Neuronal stem cell (in vitro differentiated cells): ENCODE results near the gene SRPRA.
"Not testable (repeated sequence)": the region's sequence is repeated elsewhere in the genome, so short reads cannot be mapped to it uniquely, and the experiment has no call there.

Source experiments
- DNase-seq: peaks from one replicate; pipeline ENCODE4 v3.0.0-alpha.2; 2013; ENCODE audit warnings: low spot score
- H2AFZ ChIP-seq: one replicate; pipeline ENCODE4 v1.6.1; 2013; ENCODE audit warnings: mild to moderate bottlenecking, low read length, inconsistent platforms
- H2AK5ac ChIP-seq: 2 replicates; pipeline ENCODE4 v1.6.1; 2013; ENCODE audit warnings: low read depth, mild to moderate bottlenecking, inconsistent platforms, low read length, moderate library complexity, mixed read lengths
- H2BK120ac ChIP-seq: 2 replicates; pipeline ENCODE4 v1.6.1; 2013; ENCODE audit warnings: low read depth, mild to moderate bottlenecking, inconsistent platforms, low read length, moderate library complexity, mixed read lengths
- H2BK12ac ChIP-seq: one replicate; pipeline ENCODE4 v1.6.1; 2013; ENCODE audit warnings: low read length, inconsistent platforms
- H2BK15ac ChIP-seq: 2 replicates; pipeline ENCODE4 v1.6.1; 2013; ENCODE audit warnings: mild to moderate bottlenecking, low read length, inconsistent platforms, mixed read lengths
- H2BK5ac ChIP-seq: one replicate; pipeline ENCODE4 v1.6.1; 2013; ENCODE audit warnings: inconsistent platforms, mild to moderate bottlenecking, low read length, moderate library complexity
- H3K14ac ChIP-seq: one replicate; pipeline ENCODE4 v1.6.1; 2013; ENCODE audit warnings: low read length, inconsistent platforms
- H3K18ac ChIP-seq: 2 replicates; pipeline ENCODE4 v1.6.1; 2013; ENCODE audit warnings: low read length, inconsistent platforms
- H3K23ac ChIP-seq: 2 replicates; pipeline ENCODE4 v1.6.1; 2013; ENCODE audit warnings: low read depth, mild to moderate bottlenecking, mixed read lengths, low read length, inconsistent platforms; ENCODE audit not compliant: poor library complexity
- H3K27ac ChIP-seq: replicated peaks from 3 replicates; pipeline ENCODE4 v1.5.1; 2013; ENCODE audit warnings: low read length, inconsistent platforms
- H3K27me3 ChIP-seq, 3 experiments: 2 replicates each; pipeline ENCODE4 v1.6.1; 2013; ENCODE audit warnings: low read length in 3 of 3, mild to moderate bottlenecking in 2 of 3, inconsistent platforms in 1 of 3, low read depth in 1 of 3, mixed read lengths in 1 of 3, moderate library complexity in 1 of 3; ENCODE audit not compliant: control insufficient read depth in 3 of 3, insufficient read depth in 3 of 3
- H3K36me3 ChIP-seq, 2 donors: replicated peaks in 1 of 2; 2 replicates each; pipeline ENCODE4 v1.6.1; 2013; ENCODE audit warnings: low read length in 2 of 2; ENCODE audit not compliant: control insufficient read depth in 2 of 2, insufficient read depth in 2 of 2
- H3K4ac ChIP-seq: 2 replicates; pipeline ENCODE4 v1.6.1; 2013; ENCODE audit warnings: inconsistent platforms, mild to moderate bottlenecking, low read length, moderate library complexity
- H3K4me1 ChIP-seq, 2 donors: 1 replicate in 1 of 2; 2 replicates in 1 of 2; pipeline ENCODE4 v1.6.1; 2013; ENCODE audit warnings: low read length in 2 of 2, low read depth in 1 of 2; ENCODE audit not compliant: control insufficient read depth in 2 of 2, insufficient read depth in 1 of 2
- H3K4me2 ChIP-seq: one replicate; pipeline ENCODE4 v1.6.1; 2013; ENCODE audit warnings: mild to moderate bottlenecking, low read length, inconsistent platforms; ENCODE audit not compliant: insufficient read depth, poor library complexity, severe bottlenecking
- H3K4me3 ChIP-seq, 2 donors: 2 replicates each; pipeline ENCODE4 v1.5.1; 2013; ENCODE audit warnings: low read length in 2 of 2, mild to moderate bottlenecking in 2 of 2, inconsistent platforms in 1 of 2, moderate library complexity in 1 of 2
- H3K79me1 ChIP-seq: one replicate; pipeline ENCODE4 v1.6.1; 2013; ENCODE audit warnings: low read depth, mild to moderate bottlenecking, inconsistent platforms, low read length, moderate library complexity
- H3K9ac ChIP-seq: one replicate; pipeline ENCODE4 v1.6.1; 2013; ENCODE audit warnings: mild to moderate bottlenecking, low read depth, low read length, inconsistent platforms; ENCODE audit not compliant: poor library complexity
- H3K9me3 ChIP-seq, 2 donors: replicated peaks in 1 of 2; 2 replicates each; pipeline versions ENCODE3 to v1.6.1; 2013; ENCODE audit warnings: low read length in 2 of 2, mild to moderate bottlenecking in 2 of 2, inconsistent platforms in 1 of 2, low read depth in 1 of 2, mixed read lengths in 1 of 2, moderate library complexity in 1 of 2; ENCODE audit not compliant: control insufficient read depth in 2 of 2, insufficient read depth in 1 of 2
- H4K8ac ChIP-seq: one replicate; pipeline ENCODE4 v1.6.1; 2013; ENCODE audit warnings: low read depth, mild to moderate bottlenecking, inconsistent platforms, low read length, moderate library complexity
- H4K91ac ChIP-seq: one replicate; pipeline ENCODE4 v1.6.1; 2013; ENCODE audit warnings: low read length, low read depth, mild to moderate bottlenecking, inconsistent platforms; ENCODE audit not compliant: poor library complexity
- WGBS, 2 donors: extraction: QIAGEN DNeasy Blood & Tissue Kit; methylation state at CpG; one replicate each; pipeline ENCODE4 v1.1.7; 2013; ENCODE audit warnings: missing lambda C conversion rate in 2 of 2, mixed read lengths in 1 of 2; ENCODE audit not compliant: insufficient read length in 2 of 2, insufficient replicate concordance in 1 of 2; ENCODE audit errors: extremely low coverage in 2 of 2; 5-methylcytosine and 5-hydroxymethylcytosine counted together

SRPRA gene

GRCh38 chr11:126310200-126310991 lies 41.7 kb upstream of the SRPRA start:
- Histone ChIP-seq H3K27ac (no peak overlapping the region), H3K18ac (no peak overlapping the region), H3K4me3 (no peak overlapping the region), H2BK5ac (no peak overlapping the region), H3K4me2 (no peak overlapping the region), H4K91ac (no peak overlapping the region), H2AK5ac (no peak overlapping the region), H2BK15ac (no peak overlapping the region), H3K23ac (no peak overlapping the region), H3K14ac (no peak overlapping the region), H3K4ac (no peak overlapping the region), H3K36me3 (peaks cover 3 to 41% of the 10 kb centered on the region in 2 donors), H2BK12ac (no peak overlapping the region), H3K9me3 (peaks cover 0 to 4% of the 10 kb centered on the region in 2 donors), H3K27me3 (no peaks in the 10 kb centered on the region), H3K9ac (no peak overlapping the region), H3K79me1 (no peaks in the 10 kb centered on the region), H2BK120ac (no peak overlapping the region), H2AFZ (no peak overlapping the region), H4K8ac (no peak overlapping the region), H3K4me1 (no peaks in the 10 kb centered on the region)
- DNase-seq, result peak; percentile 67
- WGBS, 2 donors, result no CpG with 5 or more reads among the region's 12 CpGs

- no CpG with 5 or more reads among the region's 4 CpGs for WGBS, 2 donors
- H4K8ac ChIP-seq, H3K4me1 ChIP-seq, H3K18ac ChIP-seq, H3K4me2 ChIP-seq, H2AK5ac ChIP-seq, H2BK120ac ChIP-seq, H3K23ac ChIP-seq, H3K14ac ChIP-seq, H3K27ac ChIP-seq, H2BK15ac ChIP-seq, H3K9me3 ChIP-seq, H2AFZ ChIP-seq, H2BK12ac ChIP-seq, H3K27me3 ChIP-seq, DNase-seq, H4K91ac ChIP-seq, H3K4me3 ChIP-seq, H2BK5ac ChIP-seq, H3K9ac ChIP-seq, H3K4ac ChIP-seq, H3K79me1 ChIP-seq: not testable (repeated sequence)
- peaks cover 3 to 31% of the 10 kb centered on the region in 2 donors for H3K36me3 ChIP-seq
These were observed 40.1 kb upstream of the SRPRA start for GRCh38 chr11:126308771-126309170.

GRCh38 chr11:126308271-126308671 lies 39.6 kb upstream of the SRPRA start:
- no peak overlapping the region for H4K91ac ChIP-seq
- H3K4me2 ChIP-seq, result no peak overlapping the region
- no peak overlapping the region for H2AFZ ChIP-seq
- no peak overlapping the region for H2BK5ac ChIP-seq
- H3K18ac ChIP-seq, result no peak overlapping the region
- WGBS, 2 donors, result no CpG with 5 or more reads among the region's 4 CpGs
- H3K9me3 ChIP-seq, result no peaks in the 10 kb centered on the region
- H2AK5ac ChIP-seq, result no peak overlapping the region
- no peak for DNase-seq
- no peak overlapping the region for H3K4me3 ChIP-seq
- H3K9ac ChIP-seq, result no peak overlapping the region
- H3K4me1 ChIP-seq, result peaks cover 3 to 5% of the 10 kb centered on the region in 2 donors
- H4K8ac ChIP-seq, result no peak overlapping the region
- no peak overlapping the region for H2BK120ac ChIP-seq
- peaks cover 3 to 26% of the 10 kb centered on the region in 2 donors for H3K36me3 ChIP-seq
- no peaks in the 10 kb centered on the region for H3K79me1 ChIP-seq
- no peak overlapping the region for H3K27ac ChIP-seq
- no peak overlapping the region for H2BK15ac ChIP-seq
- no peaks in the 10 kb centered on the region for H3K27me3 ChIP-seq
- H2BK12ac ChIP-seq, result no peak overlapping the region
- no peak overlapping the region for H3K14ac ChIP-seq
- no peak overlapping the region for H3K4ac ChIP-seq
- H3K23ac ChIP-seq, result no peak overlapping the region

- H2AFZ ChIP-seq, result no peak overlapping the region
- no peaks in the 10 kb centered on the region for H3K9me3 ChIP-seq
- no peaks in the 10 kb centered on the region for H3K27me3 ChIP-seq
- no peak overlapping the region for H3K18ac ChIP-seq
- H3K4me1 ChIP-seq, result peaks cover 4 to 10% of the 10 kb centered on the region in 2 donors
- no peak overlapping the region for H2BK12ac ChIP-seq
- no peak overlapping the region for H3K14ac ChIP-seq
- H3K4me2 ChIP-seq, result no peak overlapping the region
- no peak overlapping the region for H3K23ac ChIP-seq
- H2BK15ac ChIP-seq, result no peak overlapping the region
- H3K79me1 ChIP-seq, result no peaks in the 10 kb centered on the region
- H2AK5ac ChIP-seq, result no peak overlapping the region
- H3K9ac ChIP-seq, result no peak overlapping the region
- no peak overlapping the region for H4K8ac ChIP-seq
- H3K36me3 ChIP-seq, result peaks cover 3 to 26% of the 10 kb centered on the region in 2 donors
- H2BK5ac ChIP-seq, result no peak overlapping the region
- DNase-seq, result no peak
- H3K4me3 ChIP-seq, result no peak overlapping the region
- H4K91ac ChIP-seq, result no peak overlapping the region
- H2BK120ac ChIP-seq, result no peak overlapping the region
- no CpG with 5 or more reads among the region's 5 CpGs for WGBS, 2 donors
- H3K4ac ChIP-seq, result no peak overlapping the region
- no peak overlapping the region for H3K27ac ChIP-seq
These were observed 39.0 kb upstream of the SRPRA start for GRCh38 chr11:126307706-126308105.
